Islet of Langerhans (tissue), 1 donor: ENCODE measurements around the gene TMSB10.

Experiments
- FAIRE-seq: peaks from one replicate; lab custom pipeline; 2011; peaks lifted over from hg19 to GRCh38; lab: Jason Lieb, UNC

TMSB10 gene

DNA sequence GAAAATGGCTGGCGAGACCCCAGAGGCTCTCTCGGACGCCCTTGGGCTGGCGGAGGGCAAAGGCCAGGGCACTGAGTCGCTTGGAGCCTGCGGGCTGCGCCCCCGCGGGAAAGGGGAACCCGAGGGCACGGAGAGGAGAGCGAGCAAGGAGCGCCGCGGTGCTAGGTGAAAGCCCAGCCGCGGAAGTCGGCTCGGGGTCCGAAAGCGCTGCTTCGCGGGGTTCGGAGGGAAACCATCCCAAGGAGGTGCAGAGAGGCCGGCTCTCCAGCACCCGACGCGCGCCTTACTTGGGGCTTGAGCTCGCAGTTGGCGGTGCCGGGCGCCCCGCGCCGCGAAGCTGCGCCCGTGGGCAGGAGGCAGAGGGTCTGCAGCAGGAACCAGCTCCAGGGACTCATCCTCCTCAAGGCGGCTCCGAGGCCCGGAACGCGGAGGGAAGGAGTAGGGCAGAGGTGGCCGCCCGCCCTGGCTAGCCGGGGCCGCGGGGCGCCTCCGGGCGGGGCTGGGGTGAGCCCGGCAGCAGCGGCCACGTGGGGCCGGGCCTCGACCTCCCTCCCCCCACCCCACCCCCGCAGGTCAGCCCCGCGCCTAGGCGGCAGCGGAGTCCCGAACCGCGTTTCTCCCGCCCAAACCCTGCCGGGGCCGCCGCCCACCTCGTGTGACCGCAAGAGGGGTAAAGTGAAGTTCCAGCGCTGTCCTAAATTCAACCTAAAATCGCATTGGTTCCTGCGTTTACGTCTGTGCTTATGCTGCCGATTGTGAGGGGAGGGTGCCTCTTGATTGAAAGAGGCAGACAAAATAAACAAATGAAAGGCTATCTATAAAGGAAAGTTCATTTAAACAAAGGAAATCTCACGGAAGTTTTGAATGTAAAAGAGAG, 24.6 kb upstream of the TMSB10 start, which contains the start of gene TRABD2A:
TSS of gene TRABD2A (minus strand) at position 440 of the 877 bp plus-strand sequence. CDS start at position 395, 45 bp downstream.
- no peak for FAIRE-seq

DNA sequence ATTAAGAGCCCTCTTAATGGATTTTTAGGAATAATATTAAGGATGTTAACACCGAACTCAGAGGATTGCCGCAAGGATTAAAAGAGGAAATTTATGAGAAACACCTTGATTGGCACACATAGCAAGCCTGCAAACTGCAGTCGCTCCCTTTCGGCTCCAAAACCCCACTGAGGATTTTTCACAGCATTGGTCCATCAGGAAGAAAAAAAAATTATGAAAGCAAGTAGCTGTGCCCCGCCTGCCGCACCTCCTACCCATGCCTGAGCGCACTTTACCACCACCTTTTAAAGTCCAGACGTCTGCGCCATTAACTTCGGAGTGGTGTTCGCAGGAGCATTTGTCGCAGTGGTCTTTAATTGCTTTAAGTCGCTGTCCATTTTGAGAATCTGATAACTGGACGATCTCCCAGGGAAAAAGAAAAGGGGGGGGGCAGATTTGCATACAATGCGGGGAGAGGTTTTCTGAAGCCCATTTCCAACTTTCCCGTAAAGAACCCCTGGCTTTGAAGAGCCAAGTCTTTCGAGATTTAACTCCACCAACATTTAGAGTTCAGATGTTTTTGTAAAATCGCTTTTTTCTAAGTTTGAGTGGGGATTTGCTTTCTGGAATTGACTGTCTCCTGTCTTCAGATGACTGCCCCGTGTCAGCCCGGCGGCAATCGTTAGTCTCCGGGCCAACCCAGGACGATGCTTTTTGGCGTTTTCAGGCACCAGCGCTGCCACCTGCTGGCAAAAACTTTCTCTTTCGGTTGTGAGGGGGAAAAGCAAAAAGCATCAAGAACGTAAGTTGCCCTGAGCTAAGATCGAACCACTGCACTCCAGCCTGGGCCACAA, 23.7 kb upstream of the TMSB10 start:
- FAIRE-seq, result no peak

DNA sequence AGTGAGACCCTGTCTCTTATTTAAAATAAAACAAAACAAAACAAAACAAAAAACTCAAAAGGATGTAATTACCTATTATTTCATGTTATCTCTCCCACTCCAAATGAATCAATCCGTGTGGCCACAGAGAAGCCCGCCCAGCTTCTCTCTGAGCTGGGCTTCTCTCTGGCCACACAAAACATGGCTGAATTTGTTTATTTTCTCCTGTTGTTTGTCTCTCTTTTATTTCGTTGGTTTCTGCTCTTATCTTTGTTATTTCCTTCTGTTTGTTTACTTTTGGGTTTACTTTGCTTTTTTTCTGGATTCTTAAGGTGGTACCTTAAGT, 23.1 kb upstream of the TMSB10 start:
- no peak for FAIRE-seq

DNA sequence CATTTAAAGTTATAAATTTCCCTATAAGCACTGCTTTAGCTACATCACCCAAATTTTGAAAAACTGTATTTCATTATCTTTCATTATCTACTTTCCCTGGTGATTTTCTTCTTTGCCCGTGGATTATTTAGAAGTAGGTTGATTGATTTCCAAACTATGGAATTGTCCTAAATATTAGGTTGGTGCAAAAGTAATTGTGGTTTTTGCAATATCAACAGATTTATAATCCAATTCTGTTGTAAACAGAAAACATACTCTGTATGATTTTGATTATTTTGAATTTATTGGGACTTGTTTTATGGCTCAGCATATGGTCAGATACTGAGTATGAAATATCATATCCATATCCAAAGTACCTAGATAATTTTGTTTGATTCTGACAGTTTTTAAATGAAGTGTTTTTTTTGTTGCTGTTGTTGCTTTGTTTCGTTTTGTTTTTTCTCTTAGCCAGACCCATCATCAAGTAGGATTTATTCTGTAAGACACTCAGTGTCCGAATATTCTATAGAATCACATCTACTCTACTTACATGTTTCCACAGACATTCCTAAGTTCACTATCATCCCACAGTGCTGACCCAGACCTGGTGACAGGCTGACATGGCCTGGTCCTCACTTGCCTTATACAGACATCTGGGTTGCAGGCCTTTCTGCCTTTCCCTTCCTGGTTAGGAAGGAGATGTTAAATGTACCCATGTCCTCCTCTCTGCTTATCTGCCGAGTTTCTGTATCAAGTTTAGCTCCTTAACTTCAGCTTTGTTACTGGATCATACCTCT, 22.5 kb upstream of the TMSB10 start:
- no peak for FAIRE-seq

DNA sequence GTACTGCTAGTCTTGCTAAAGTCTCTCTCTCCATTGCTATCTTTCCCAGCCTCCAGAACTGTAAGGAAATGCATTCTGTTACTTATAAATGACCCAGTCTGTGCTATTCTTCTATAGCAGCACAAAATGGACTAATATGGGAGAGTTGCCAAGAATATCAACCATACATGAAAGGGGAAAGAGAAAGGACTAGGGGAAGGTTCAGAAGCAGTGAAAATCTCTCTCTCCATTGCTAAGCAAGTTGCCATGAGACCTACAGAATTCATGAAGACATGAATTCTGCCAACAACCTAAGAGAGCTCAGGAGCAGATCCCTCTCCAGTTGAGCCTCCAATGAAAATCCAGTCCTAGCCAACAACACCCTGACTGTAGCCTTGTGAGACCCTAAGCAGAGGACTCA, 21.0 kb upstream of the TMSB10 start:
- no peak for FAIRE-seq

DNA sequence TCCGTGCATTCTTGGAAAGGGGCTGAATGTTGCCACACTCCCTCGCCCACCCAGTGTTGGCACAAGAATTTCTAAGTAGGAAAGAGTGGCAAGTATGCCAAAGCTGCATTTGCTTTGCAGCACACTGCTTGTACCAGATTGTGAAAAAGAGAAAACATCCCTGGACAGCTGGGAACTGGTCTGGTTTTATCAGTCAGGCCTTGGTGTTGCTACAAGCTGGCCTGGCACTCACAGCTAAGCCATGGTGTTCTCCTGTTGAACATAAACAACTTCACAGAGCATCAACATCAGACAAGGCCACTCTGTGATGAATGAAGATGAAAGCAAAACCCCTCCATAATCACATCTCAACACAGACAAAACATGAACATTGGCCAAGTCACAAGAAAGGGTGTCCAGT, 20.3 kb upstream of the TMSB10 start:
- FAIRE-seq, result no peak

DNA sequence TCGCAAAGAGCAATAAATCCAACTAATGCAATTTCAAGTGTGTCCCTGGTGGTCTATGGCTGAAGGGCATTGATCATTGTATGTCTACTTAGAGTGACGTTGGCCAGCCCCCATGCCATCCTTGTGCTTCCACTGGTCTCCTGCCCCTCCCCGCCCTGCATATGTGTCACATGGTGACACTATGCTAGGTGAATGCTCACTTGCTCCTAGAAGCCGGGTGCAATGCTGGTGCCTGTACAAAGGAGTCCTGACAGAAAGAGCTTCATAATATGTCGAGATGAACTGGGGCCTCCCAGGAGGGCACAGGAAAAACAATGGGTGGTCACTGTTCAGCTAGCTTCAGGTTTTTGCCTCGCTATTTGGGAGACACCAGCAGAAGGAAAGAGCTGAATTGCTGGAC, 18.7 kb upstream of the TMSB10 start:
- no peak for FAIRE-seq

DNA sequence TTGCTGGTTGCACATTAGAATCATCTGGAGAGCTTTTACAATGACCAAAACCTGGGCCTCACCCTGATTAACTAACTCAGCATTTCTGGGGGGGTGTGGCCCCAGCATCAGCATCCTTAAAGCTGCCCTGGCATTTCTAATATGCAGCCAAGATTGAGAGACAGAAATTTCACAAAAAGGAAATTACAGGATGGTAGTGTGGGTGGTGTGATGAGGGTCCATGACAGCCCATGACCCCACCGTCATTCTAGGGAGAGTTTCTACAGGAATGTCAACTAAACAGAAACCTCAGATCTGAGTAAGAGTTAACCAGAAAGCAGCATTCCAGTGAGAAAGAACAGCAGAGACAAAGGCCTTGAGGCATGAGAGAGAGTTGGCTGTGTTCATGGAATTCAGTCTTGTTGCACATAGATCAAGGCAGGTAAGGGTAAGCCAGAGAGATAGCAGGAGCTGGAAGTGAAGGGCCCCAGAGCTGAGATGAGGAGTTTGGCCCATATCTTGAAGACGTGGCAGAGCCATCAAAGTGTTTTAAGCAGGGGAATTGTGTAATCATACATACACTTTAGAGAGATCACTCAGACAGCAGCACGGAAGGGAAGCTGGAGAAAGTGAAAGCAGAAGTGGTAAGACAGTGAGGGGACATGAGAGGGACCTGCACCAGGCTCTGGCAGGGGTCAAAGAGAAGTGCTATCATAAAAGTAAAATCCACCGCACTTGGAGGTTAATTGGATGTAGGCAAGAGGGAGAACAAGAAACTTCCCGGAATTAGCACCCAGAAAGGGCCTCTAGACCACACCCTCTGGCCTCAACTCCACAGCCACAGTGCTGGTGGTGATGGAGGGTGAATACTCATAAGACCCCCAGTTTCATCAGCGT, 16.8 kb upstream of the TMSB10 start:
- FAIRE-seq, result no peak

DNA sequence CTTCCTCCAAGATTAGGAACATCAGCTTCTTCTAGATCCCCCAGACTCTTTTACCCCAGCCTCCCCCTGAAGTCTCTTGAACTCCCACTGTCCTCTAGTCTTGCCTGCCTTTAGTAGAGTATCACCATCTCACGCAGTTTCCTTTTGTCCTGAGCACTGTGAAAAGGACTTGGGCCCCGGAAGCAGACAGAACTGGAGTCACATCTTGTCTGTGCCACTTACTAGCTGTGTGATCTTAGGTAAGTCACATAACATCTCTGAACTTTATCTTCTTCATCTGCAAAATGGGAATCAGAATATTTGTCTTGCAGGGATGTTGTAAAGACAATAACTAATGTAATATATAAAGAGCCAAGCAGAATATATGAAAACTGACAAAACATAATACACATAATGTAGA, 16.1 kb upstream of the TMSB10 start:
- no peak for FAIRE-seq

DNA sequence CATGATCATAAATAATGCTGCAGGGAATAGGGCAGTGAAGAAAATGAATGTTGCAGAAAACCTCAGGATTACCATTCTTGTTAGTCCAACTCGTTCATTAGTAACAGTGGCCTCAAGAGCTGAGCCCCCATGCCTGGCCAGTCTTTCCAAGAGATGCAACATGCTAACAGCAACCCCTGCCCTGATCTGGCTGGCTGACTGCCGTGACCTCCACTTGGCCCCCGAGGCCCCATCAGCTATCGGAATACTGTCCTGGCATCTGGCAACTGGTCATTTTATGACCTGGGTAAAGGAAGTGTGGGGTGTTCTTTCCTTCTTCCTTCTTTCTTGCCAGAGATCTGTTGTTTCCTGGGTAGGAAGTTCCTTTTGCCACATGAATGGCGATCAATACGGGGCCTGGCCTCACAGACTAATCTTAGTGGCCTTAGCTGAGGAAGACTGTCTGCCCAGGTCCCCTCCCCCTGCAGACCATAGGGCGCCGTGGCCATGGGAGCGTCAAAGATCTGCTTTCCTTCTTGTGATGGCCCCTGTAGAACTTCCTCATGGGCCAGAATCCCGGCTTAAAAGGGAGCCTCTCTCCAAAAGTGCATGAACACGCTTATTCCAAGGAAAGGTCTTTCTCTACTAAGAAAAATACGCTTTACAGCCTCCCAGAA, 14.0 kb upstream of the TMSB10 start:
- FAIRE-seq, result no peak

DNA sequence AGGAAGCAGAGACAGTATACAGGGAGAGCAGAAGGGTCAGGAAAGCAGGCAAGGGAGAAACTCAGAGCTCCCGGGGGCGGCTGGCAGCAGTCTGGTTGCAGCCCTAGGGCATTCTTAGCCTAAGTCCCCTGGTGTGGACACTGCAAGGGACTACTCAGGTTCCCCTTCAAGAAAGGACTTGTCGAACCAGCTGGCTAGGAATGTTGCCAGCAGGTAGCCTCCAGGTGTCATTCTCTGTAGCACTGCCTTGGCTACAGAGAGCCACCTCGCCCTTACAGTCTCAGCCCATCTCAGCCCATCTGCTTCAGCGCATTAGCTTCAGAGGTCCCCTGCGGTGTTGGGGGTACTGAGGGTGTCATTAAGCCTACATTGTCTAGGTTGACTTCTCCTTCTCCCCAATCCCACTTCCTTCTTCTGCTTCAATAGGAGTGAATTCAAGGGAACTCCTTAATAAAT, 11.3 kb upstream of the TMSB10 start:
- FAIRE-seq, result no peak

DNA sequence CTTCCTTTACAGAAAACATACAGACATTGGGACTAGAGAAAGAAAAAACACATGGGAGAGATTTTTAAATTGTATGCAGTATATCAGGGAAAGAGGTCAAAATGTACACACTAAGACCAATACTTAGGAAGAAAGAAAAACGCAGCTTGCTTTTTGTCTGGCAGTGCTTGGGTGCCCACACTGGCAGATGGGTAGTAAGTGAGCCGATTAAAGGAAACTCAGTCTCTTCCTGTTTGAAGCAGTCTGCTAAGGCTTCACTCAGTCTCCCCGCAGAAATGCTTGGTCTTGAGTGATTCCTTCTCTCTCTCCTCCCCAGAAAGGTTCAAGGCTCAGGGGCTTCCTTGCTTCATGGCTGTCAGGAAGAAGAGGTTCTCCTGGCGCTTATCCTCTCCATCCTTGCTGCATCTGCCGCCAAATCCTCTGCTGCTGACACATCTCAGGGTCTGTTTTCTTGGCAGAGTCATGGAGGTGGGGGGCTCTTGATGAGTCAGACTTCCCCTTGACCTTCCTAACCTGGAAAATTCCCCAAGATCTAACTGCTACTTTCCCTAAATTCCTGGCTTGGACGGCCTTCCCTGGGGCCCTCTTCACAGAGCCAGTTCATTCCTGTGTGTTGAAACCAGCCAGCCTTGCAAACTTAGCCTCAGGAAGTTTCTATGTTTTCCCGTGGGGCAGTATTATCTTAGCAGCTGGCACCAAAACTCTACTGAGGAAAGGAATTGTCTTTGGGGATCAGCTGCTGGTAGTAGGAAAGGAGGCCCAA, 10.5 kb upstream of the TMSB10 start:
- FAIRE-seq, result no peak

DNA sequence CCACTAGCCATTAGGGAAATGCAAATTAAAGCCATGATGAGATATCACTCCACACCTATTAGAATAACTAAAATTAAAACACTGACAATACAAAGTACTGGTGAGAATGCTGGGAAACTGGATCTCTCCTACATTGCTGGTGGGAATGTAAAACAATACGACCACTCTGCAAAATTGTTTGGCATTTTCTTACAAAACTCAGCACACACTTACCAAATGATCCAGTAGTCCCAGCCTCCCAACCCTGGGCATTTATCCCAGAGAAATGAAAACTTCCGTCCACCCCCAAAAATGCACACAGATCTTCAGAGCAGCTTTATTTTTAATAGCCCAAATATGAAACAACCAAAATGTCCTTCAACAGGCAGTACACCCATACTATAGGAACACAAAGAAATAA, 8.9 kb upstream of the TMSB10 start:
- FAIRE-seq, result no peak

DNA sequence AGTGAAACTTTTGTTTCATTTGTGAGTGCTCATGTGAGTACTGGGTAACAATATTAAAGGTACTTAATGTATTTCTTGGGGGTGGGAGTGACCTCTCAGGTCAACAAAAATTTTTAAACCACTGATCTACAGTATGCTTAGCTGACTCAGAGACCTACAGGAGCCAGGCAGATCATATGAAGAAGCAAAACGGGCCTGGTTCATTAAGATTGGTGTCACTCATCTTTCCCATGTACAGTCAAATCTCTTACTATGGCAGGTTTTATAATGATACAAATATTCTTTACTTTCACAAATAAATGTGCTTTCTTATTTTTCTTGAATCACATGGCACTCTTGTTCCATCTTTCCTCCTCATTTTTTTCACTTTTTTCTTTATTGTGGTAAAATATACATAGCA, 7.7 kb upstream of the TMSB10 start:
- no peak for FAIRE-seq

DNA sequence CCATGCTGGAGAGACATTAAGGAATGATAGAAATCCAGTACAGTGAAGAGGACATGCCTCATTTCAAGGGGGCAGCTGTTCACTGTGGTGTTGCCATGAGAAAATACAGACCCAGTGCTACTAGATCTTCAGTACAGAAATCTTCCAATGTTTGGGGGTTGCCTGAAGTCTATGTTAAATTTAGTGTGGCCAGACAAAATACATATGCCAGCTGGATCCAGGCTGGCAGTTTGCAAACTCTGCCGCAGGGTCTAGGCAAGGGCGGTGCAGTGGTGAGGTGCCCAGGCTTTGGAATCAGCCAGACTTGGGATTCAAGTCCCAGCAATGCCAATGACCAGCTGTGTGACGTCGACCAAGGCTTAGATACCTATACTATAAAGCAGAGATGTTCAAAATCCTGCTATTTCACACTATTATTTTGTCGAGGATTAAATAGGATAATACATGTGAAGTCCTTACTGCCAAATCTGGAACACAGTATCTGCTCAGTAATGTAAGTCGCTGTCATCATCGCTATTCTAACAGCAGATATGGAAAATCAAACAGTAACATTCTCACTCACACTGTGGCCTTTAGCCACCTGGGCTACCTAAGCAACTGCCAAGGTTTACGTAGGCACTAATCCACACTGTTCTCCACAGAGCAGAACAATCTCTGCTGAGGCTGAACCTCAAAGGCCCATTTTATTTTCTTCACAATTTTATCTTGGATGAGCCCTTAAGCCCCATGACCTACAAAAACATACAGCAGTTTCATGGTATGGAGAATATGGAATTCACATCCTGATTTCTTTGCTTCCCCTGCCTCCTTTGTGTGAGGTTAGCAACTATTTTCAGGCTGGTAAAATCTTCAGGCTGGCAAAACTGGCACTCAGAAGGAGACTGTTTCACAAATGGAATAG, 5.9 kb upstream of the TMSB10 start:
- FAIRE-seq, result no peak

DNA sequence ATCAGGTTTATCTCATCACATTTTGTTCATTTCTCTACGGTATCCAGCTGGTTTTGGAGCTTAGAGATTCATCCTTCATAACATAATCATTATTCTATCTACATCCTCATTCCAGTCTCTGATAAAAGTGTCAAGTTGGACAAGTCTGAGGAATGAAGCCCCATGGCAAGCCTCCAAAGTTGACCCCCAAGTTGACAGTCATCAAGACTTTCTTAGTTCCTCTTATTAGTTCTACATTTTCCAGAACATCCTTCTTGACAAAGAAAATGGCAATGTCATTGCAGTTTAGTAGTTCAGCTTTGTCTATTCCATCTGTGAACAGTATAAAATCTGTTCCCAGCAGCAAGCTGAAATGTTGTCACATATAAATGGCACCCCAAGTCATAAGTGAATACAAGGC, 4.5 kb upstream of the TMSB10 start:
- FAIRE-seq, result no peak

DNA sequence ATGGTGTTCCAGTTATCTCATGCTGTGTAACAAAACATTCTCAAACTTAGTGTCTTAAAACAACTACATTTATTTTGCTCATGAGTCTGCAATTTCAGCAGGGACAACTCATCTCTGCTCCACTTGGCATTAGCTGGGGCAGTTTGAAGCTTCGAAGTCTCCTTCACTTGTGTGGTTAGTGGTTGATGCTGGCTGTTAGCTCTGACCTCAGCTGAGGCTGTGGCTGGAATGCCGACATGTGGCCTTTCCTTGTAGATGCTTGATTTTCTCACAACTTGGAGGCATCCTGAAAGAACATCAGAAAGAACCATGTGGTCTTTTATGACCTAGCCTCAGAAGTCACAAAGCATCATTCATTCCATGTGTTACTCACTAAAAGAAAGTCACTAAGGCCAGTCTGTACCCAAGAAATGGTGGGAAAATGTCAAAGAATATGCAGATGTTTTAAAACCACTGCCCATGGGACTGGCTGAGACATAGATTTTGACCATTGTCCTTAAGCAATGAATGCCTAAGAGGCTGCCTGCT, 3.8 kb upstream of the TMSB10 start:
- FAIRE-seq, result no peak

DNA sequence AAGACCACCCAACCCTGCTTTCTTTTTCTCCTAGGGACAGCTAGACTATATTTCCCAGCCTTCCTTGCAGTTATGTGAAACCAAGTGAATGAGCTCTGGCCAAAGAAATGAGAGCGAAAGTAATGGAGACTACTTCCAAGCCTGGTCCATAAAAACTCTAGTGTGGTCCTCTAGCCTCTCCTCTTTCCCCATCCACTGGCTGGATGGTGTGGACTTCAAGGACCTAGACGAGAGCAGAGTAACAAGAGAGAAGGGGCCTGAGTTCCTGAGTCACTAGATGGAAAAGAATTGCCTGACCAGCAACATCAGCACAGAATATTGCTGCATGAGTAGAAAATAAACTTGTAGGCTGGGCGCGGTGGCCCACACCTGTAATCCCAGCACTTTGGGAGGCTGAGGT, 2.9 kb upstream of the TMSB10 start:
- no peak for FAIRE-seq

DNA sequence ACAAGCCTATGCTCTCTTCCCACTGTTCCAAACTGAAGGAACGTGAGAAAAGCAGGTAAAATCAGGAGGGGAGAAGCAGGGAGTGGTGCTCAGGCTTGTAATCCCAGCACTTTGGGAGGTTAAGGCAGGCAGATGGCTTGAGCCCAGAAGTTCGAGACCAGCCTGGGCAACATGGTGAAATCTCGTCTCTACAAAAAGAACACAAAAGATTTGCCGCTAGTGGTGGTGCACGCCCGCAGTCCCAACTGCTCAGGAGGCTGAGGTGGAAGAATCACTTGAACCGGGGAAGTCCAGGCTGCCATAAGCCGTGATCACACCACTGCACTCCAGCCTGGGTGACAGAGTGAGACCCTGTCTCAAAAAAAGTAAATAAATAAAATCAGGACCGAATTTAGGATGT, 1.3 kb upstream of the TMSB10 start:
- no peak for FAIRE-seq
